ENCODE results near the gene RBCK1. TPM values are rescaled to one million over a fixed set of nuclear protein-coding genes. Genes with fewer than 3 reads are reported as not detected.

RBCK1 gene
- total and polyA plus RNA-seq, 2 donors (not counting 3 experiments of a cell fraction or from before 2014, with no cell fraction given): 80.4 to 82.7 TPM

- H3K9me3 ChIP-seq (replicated peaks; ENCODE audit: control insufficient read depth, insufficient read depth, low read length): no peaks in the 10 kb centered on the region
- DNase-seq (ENCODE audit: low read depth, low spot score) (no peak), FAIRE-seq (no peak)
- H3K9me1 ChIP-seq (replicated peaks; ENCODE audit: control insufficient read depth, extremely low read depth, insufficient read depth, low read length): no peaks in the 10 kb centered on the region
- peak overlapping the region; percentile 82 for H3K27ac ChIP-seq (ENCODE audit: insufficient read depth, low read depth, low read length)
- H3K4me3 ChIP-seq (replicated peaks in 1 of 3; ENCODE audit: insufficient read depth in 1 of 3, low read depth in 1 of 3, low read length in 3 of 3): no peak overlapping the region
- H3K79me2 ChIP-seq (ENCODE audit: control insufficient read depth, insufficient read depth, low read length): no peaks in the 10 kb centered on the region
- H3K27me3 ChIP-seq (ENCODE audit: control insufficient read depth in 2 of 2, insufficient read depth in 2 of 2, low read length in 2 of 2): no peaks in the 10 kb centered on the region
- TF ChIP-seq JUN (IDR thresholded peaks at IDR 0.05; ENCODE audit: borderline replicate concordance, insufficient read depth, insufficient read length, low read depth): no peak
- no peak for TF ChIP-seq GATA2 (IDR thresholded peaks at IDR 0.05; ENCODE audit: insufficient read depth, insufficient read length, low read depth, low read length)
- TF ChIP-seq POLR2A (IDR thresholded peaks at IDR 0.05; ENCODE audit: low read depth, low read length): no peak
- no peak for TF ChIP-seq FOS (IDR thresholded peaks at IDR 0.05; ENCODE audit: borderline replicate concordance, insufficient read depth, low read length)
- TF ChIP-seq EZH2 (IDR thresholded peaks at IDR 0.05; ENCODE audit: borderline replicate concordance, low read depth, low read length, severe bottlenecking): no peak
- no peak for TF ChIP-seq CTCF (IDR thresholded peaks at IDR 0.05; ENCODE audit: extremely low read depth in 1 of 2, insufficient read depth in 1 of 2, low read depth in 1 of 2, low read length in 2 of 2)
- TF ChIP-seq MAX (IDR thresholded peaks at IDR 0.05; ENCODE audit: insufficient read depth, insufficient read length): no peak
- TF ChIP-seq POLR2AphosphoS5 (IDR thresholded peaks at IDR 0.05; ENCODE audit: insufficient read depth, low read depth, low read length): no peak
- TF ChIP-seq MYC (IDR thresholded peaks at IDR 0.05; ENCODE audit: low read depth, low read length): no peak
- peak overlapping the region; percentile 60 for H3K9ac ChIP-seq (replicated peaks; ENCODE audit: extremely low read depth, insufficient read depth, low read length)
- no peaks in the 10 kb centered on the region for H4K20me1 ChIP-seq (replicated peaks; ENCODE audit: control insufficient read depth, extremely low read depth, insufficient read depth, low read length)
- dilution Hi-C loops (cut with MboI; ENCODE audit: extremely low pct_ligation_motif_present, low sequenced_read_pairs) (no loop called here), intact Hi-C loops (cut with micrococcal nuclease) (loop anchor here (5.0 kb wide), 2 partner anchors 166 to 1441 kb away; no protein-coding TSS in a partner anchor)
- peak overlapping the region; percentile 23 for H3K4me2 ChIP-seq (ENCODE audit: insufficient read depth, low read length)
- BruUV-seq (replicated peaks): TSS peak; percentile 61
- H3K4me1 ChIP-seq (ENCODE audit: control insufficient read depth, extremely low read depth, insufficient read depth, low read length): peaks cover 52% of the 10 kb centered on the region
- no peaks in the 10 kb centered on the region for H3K36me3 ChIP-seq (ENCODE audit: control insufficient read depth in 2 of 2, extremely low read depth in 1 of 2, insufficient read depth in 2 of 2, low read length in 2 of 2)
- ChIA-PET POLR2A (interaction anchor here (0.9 to 3.1 kb wide), 5 partner anchors 8 to 36 kb away, joined by 3 to 13 read pairs (median 6); partner anchors contain the start of gene TRIB3), CTCF (interaction anchor here (1.0 to 5.8 kb wide), 12 partner anchors 9 to 368 kb away, joined by 3 to 41 read pairs (median 6); partner anchors contain the start of gene TRIB3)
- H2AFZ ChIP-seq (ENCODE audit: low read depth, low read length): peak overlapping the region; percentile 3
Measured at GRCh38 chr20:370977-371754, 36.9 kb upstream of the RBCK1 start.

All from endothelial cell of umbilical vein (primary cell).